Measurements from ENCODE around the gene GPAT2.
"Not testable (repeated sequence)": the region's sequence is repeated elsewhere in the genome, so short reads cannot be mapped to it uniquely, and the experiment has no call there.

GPAT2 gene

DNA sequence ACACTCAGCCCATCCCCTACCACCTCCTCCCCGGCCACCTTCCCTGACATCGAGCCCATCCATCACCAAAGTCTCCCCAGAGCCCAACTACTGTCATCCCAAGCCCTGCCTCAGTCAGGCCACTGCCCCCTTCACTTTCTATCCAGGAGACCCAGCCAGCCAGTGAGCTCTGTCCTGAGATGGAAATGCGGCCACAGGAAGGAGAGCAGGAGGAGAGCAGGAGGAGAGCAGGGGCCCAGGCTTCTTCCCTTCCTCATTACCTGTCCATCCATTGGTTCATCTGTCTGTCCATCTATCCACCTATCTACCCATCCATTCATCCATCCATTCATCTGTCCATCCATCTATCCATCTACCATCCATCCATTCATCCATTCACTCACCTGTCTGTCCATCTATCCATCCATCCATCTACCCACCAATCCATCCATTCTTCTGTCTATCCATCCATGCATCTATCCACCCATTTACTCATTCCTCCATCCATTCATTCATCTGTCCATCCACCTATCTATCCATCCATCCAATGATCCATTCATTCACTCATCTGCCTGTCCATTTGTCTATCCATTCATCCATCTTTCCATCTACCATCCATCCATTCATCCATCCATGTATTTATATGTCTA is 29.4 kb upstream of the GPAT2 start:
- not testable (repeated sequence) for DNase-seq

DNA sequence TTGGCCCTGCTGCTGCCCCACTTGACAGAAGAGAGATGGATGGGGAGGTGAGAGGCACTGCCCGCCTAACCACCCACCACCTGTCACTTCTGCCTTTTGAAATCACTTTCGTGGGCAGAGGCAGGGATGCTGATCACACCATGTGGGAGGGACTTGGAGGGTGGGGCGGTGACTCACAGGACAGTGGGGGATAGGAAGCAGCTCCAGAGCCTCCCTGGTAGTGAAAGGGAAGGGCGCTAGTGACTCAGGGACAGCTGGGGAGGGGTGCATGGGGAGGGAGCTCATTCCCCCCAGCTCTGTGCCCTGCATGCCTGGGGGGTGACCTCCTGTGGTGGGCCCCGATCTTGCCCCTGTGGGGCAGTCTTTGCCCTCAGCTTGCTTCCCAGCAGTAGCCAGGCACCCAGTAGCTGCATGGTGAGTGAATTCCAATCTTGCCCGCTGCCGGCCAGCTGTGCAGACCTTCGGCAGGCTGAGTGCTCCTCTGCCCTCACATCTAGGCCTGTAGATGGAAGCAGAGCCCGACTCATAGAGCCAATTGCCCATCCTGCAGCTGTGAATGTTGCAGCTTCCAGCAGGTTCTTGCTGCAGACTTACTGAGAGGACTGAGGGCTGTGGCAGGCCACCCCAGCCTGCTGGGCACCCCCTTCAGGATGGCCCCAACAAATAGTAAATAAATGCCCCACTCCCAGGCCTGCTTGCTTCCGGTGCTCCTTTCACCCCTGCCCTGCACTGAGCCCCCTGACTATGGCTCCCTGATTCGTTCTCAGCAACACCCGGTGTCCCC is 28.6 kb upstream of the GPAT2 start:
- DNase-seq = not testable (repeated sequence)

DNA sequence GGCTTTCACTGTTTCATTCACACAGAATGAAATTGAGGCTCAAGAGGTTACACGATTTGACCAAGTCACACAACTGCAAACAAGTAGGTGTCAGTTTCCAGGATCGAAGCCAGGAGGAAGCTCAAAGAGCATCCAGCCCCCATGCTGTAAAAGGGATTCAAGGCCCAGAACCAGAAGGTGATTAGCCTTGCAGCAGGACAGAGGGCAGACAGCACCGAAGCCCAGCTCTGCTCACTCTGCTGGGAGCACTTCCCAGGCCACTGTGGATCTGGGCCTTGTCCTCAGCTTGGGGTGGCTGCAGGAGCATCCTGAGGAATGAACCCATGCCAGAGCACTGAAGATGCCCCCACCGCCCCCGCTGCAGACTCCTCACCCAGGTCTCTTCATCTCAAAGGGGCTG is 27.8 kb upstream of the GPAT2 start:
- DNase-seq = not testable (repeated sequence)

- not testable (repeated sequence) for DNase-seq
These were observed 27.2 kb upstream of the GPAT2 start for GRCh38 chr2:96061901-96062300.

DNA sequence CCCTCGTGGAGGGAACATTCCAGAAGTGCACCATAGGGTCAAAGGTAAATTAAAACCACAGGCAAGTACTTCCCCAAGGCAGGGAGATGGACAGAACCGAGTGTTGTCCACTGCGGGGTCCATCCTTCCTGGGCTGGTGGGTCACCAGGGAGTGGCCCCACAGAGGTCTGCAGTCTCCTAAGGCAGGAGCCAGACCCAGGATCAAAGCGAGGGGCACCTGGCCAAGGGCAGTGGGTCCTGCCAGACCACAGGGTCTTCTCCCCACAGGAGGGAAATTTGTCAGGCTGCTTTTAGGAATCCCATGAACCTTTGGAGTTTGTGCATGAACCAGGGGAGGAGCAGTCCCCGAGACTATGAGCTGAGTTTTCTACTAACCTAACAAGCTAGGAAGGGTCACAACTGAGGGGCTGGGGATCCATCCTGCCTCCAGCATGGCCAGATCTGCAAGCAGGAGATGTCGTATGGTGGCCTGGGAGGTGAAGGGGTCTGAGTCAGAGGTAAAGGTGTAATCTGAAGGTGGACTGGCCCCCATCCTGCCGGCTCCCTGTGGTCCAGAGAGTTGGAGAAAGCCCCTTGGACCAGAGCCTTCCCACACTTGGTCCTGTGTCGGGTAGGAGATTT is 26.6 kb upstream of the GPAT2 start:
- not testable (repeated sequence) for DNase-seq

DNA sequence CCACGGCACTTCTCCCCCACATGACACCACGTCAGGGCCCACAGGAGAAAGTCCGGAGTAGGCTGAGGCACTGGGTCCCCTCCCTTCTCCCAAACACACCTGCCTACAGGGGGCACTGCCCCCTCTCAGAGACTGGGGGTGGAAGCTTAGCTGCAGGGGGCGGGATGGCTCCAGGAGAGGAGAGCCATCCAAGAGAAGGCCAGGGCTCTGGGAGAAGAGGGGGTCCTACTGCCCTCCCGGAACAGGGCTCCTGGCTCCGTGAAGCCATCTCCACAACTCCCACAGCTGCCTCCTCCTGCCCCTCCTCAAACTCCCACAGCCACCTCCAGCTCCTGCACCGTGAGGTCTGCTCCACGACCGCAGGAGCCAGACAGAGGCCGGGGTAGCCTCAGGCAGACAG is 25.6 kb upstream of the GPAT2 start:
- not testable (repeated sequence) for DNase-seq

- not testable (repeated sequence) for DNase-seq
These were observed 24.7 kb upstream of the GPAT2 start for GRCh38 chr2:96059443-96059842.

- DNase-seq = not testable (repeated sequence)
These were observed 21.1 kb upstream of the GPAT2 start for GRCh38 chr2:96055830-96056229.

- DNase-seq = not testable (repeated sequence)
These were observed 19.8 kb upstream of the GPAT2 start for GRCh38 chr2:96054537-96054936.

GRCh38 chr2:96053385-96053784 is 18.7 kb upstream of the GPAT2 start:
- not testable (repeated sequence) for DNase-seq

DNA sequence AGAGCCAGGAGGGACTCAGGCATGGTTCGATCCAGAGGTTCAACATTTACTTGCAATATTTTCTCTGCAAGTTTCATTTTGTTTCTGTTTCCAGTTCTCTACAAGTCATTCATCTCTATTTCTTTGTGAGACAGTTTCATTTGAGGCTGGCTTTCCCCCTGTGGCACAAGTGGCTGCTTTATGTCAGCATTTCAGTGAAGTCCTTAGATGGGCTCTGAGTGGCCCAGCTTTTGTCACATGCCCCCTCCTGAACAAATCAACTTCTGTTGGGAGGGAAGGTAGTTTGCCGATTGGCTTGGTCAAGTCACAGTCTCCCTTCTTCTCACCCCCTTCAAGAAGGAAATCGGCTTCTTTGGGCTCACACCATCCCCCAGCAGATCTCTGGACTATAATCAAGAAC is 17.9 kb upstream of the GPAT2 start:
- DNase-seq = not testable (repeated sequence)

DNA sequence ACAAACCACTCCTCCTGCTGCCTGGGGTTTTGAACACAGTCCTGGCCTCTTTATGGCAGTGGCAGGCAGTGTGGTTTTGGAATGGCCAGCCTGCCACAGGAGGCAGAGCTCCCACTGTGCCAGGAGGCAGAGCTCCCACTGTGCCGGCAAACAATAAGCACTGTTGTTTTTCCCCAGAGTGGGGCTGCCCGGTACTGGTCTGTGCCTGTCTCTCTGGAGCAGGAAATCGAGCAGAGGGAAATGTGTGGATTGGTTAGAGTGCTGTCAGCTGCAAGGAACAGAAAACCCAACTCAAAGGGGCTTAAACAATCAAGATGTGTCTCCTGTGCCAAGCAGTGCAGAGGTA is 15.2 kb upstream of the GPAT2 start:
- DNase-seq = not testable (repeated sequence)

DNA sequence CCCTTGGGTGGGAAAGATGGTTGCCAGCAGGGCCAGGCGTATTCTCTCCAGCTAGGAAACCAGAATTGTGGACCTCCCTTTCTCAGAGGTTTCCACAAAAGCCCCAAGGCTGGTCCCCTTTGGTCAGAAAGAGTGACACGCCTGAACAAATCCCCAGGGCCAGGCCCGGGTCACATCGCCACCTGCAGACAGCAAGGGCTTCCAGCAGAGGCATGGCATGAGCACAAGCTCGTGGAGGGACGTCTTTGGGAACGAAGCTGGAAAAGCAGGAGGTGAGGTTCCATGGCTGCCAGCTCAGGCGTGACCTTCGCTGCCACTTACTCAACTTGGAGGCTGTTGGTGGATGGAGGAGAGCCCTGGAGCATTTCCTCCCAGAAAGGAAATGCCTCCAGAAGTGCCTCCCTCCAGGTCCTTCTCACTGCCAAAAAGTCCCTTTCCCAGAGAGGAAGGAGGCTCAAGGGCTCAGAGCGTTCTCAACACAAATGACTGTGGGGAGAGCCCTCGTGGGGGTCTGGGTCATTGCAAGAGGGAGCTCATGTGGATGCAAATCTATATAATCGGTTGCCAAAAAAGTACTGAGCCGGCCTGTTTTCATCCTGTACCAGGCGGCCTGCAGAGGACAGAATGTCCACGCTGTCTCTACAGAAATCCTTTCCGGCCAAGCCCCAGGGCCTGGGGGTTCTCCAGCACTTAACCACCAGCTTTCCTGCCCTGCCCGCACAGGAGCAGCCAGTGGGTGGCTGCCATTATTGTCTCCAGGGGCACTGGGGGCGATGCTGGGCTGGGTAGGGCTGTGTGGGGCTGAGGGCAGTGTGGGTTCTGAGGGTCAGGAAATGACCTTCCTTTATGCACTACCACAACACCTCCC is 14.6 kb upstream of the GPAT2 start:
- not testable (repeated sequence) for DNase-seq

DNA sequence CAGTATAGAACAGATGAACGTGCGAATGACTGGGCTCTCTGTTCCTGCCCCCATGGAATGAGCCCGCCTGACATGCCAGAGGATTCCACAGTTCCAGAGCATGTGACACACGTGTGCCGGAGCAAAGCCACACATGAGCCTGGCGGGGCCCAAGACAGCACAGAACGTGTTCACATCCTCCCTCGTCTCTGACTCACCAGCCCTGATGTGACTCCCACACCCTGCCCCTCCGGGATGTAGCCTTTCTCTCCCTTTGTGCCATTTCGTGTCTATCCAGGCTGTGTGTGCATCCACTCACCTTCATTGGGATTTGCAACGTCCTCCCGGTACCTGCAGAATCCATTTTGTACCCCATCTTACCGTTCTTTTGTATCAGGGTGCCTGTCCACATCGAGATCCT is 838 bp upstream of the GPAT2 start:
- DNase-seq = not testable (repeated sequence)

DNA sequence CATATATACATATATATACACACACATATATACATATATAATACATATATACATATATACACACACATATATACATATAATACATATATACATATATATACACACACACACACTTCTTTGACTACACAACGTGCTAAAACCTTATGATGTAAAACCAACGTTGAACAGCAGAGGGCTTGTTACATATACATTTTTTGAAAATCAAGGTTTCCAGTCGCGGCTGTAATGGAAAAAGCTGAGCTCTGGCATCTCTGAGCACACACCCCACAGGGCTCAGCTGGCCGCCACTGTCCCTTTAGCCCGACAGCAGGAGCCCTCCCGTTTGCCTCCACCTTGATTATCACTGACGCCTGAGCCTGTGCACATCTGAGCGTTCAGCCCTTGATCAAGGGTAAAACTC is 719 bp downstream of the GPAT2 start:
- not testable (repeated sequence) for DNase-seq

- DNase-seq = not testable (repeated sequence)
These were observed 6.9 kb downstream of the GPAT2 start for GRCh38 chr2:96027725-96028325.

GRCh38 chr2:96025755-96026154 is 9.0 kb downstream of the GPAT2 start:
- DNase-seq = not testable (repeated sequence)

- DNase-seq = no peak
These were observed 9.6 kb downstream of the GPAT2 start for GRCh38 chr2:96025194-96025492.

GRCh38 chr2:96024336-96025193 is 10.2 kb downstream of the GPAT2 start:
- DNase-seq = no peak

GRCh38 chr2:96023701-96024100 is 11.0 kb downstream of the GPAT2 start:
- DNase-seq = not testable (repeated sequence)

DNA sequence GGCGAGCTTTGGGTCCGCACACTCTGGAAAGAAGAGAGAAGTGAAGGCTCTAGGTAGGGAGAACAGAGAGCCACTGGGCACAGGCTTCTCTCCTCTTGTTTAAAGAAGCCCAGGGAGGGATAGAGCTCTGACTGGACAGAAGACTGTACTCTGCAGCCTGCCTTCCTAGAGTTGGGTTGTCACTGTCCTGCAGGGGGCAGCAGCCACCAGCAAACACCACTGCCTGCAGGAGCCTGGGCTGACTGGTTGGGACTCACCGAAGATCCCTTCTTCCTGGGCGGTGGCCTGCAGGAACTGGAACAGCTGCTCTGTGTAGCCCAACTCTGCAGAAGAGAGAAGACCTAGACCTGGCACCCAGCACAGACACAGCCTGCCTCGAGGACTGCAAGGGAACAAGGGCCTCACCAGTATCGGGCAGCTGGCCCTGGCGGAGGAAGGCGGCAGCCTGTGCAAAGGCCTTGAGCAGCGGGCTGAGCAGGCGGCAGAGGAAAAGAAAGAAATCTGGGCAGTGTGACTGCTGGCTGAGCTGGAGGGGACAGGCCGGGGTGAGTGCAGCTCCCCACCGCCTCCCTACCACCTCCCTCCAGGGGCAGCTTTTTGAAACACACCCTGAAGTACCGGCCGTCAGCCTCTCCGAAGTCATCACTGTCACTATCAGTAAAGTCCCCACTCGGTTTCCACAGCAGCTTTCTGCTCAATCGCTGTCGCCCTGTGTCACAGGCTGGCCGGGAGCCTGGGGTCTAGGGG is 11.8 kb downstream of the GPAT2 start:
- DNase-seq = not testable (repeated sequence)
